Endodermal cell (in vitro differentiated cells): ENCODE results near the gene ST8SIA1. TPM values are rescaled to one million over a fixed set of nuclear protein-coding genes. Genes with fewer than 3 reads are reported as not detected.

Source experiments
- DNase-seq: peaks from one replicate; pipeline ENCODE4 v3.0.0-alpha.2; 2017
- H3K27ac ChIP-seq: 2 replicates; pipeline ENCODE4 v1.5.1; 2013; ENCODE audit warnings: mild to moderate bottlenecking, low read depth, low read length, moderate library complexity
- H3K27me3 ChIP-seq: 2 replicates; pipeline ENCODE4 v1.6.1; 2013; ENCODE audit warnings: mild to moderate bottlenecking, low read length, moderate library complexity; ENCODE audit not compliant: insufficient read depth, control insufficient read depth, poor library complexity, severe bottlenecking
- H3K36me3 ChIP-seq: 2 replicates; pipeline ENCODE4 v1.7.0; 2013; ENCODE audit warnings: mild to moderate bottlenecking, low read length, moderate library complexity; ENCODE audit not compliant: control insufficient read depth, insufficient read depth
- H3K4me1 ChIP-seq: one replicate; pipeline ENCODE4 v1.7.0; 2013; ENCODE audit warnings: low read length; ENCODE audit not compliant: control insufficient read depth, insufficient read depth
- H3K4me3 ChIP-seq: 2 replicates; pipeline ENCODE4 v1.5.1; 2013; ENCODE audit warnings: mild to moderate bottlenecking, low read length, moderate library complexity
- H3K9ac ChIP-seq: 2 replicates; pipeline ENCODE4 v1.6.1; 2013; ENCODE audit warnings: mild to moderate bottlenecking, low read length, moderate library complexity; ENCODE audit not compliant: poor library complexity, severe bottlenecking; ENCODE audit errors: extremely low read depth
- H3K9me3 ChIP-seq: 2 replicates; pipeline ENCODE4 v1.6.1; 2013; ENCODE audit warnings: mild to moderate bottlenecking, low read length, moderate library complexity; ENCODE audit not compliant: control insufficient read depth
- H3K27ac Mint-ChIP-seq: 2 replicates; pipeline ENCODE4 v1.8.0; 2020; ENCODE audit warnings: mixed read lengths
- H3K27me3 Mint-ChIP-seq: 2 replicates; pipeline ENCODE4 v1.8.0; 2021; ENCODE audit warnings: mild to moderate bottlenecking, mixed read lengths; ENCODE audit not compliant: insufficient read depth
- H3K36me3 Mint-ChIP-seq: 2 replicates; pipeline ENCODE4 v1.8.0; 2020; ENCODE audit warnings: low read depth, mixed read lengths
- H3K4me1 Mint-ChIP-seq: 2 replicates; pipeline ENCODE4 v1.8.0; 2020; ENCODE audit warnings: mixed read lengths
- H3K4me3 Mint-ChIP-seq: 2 replicates; pipeline ENCODE4 v1.8.0; 2020; ENCODE audit warnings: mild to moderate bottlenecking, moderate library complexity, mixed read lengths
- H3K9me3 Mint-ChIP-seq: 2 replicates; pipeline ENCODE4 v1.8.0; 2020; ENCODE audit warnings: mild to moderate bottlenecking, mixed read lengths
- CTCF ChIP-seq: fragments of 200-600 bp; sonication (generic); conservative IDR thresholded peaks from 2 replicates; pipeline ENCODE4 v1.5.0; 2021; ENCODE audit warnings: antibody characterized with exemption, mild to moderate bottlenecking
- WGBS, 2 experiments: methylation state at CpG; one replicate each; pipeline versions ENCODE4 v1.1.5 to v1.1.7; 2013; ENCODE audit warnings: missing lambda C conversion rate in 2 of 2, mixed read lengths in 1 of 2; ENCODE audit not compliant: insufficient coverage in 1 of 2, insufficient read length in 1 of 2; 5-methylcytosine and 5-hydroxymethylcytosine counted together
- total RNA-seq, 2 donors: library from RNA; stranded (reverse); fragmentation: NEBNext Ultra II Directional in 1 of 2; extraction: Animal tissue kit (Norgen Biotek cat#: 25700) in 1 of 2; gene quantifications; 2 replicates in 1 of 2; 3 replicates in 1 of 2; pipeline ENCODE4 v1.2.1, GENCODE V29; 2021

The ST8SIA1 gene
- total RNA-seq, 2 donors from 2014 or later = 11.2 to 13.3 TPM

GRCh38 chr12:22217556-22217955 lies 117.0 kb downstream of the ST8SIA1 start:
- no peak for DNase-seq
- Histone ChIP-seq H3K9me3 (peaks cover 10% of the 10 kb centered on the region), H3K4me3 (no peak overlapping the region), H3K27ac (no peak overlapping the region), H3K36me3 (no peaks in the 10 kb centered on the region), H3K9ac (no peak overlapping the region), H3K4me1 (no peaks in the 10 kb centered on the region), H3K27me3 (no peaks in the 10 kb centered on the region)
- no peak overlapping the region for H3K27ac Mint-ChIP-seq
- no peak overlapping the region for H3K4me3 Mint-ChIP-seq
- no peaks in the 10 kb centered on the region for H3K4me1 Mint-ChIP-seq
- no peak for TF ChIP-seq CTCF
- H3K27me3 Mint-ChIP-seq = no peaks in the 10 kb centered on the region
- no peaks in the 10 kb centered on the region for H3K36me3 Mint-ChIP-seq
- H3K9me3 Mint-ChIP-seq = peaks cover 10% of the 10 kb centered on the region
- WGBS, 2 experiments = no CpG with 5 or more reads among the region's 1 CpG

GRCh38 chr12:22215467-22216253 lies 118.8 kb downstream of the ST8SIA1 start:
- no peak overlapping the region for H3K4me3 Mint-ChIP-seq
- H3K9me3 Mint-ChIP-seq = peaks cover 15% of the 10 kb centered on the region
- no peaks in the 10 kb centered on the region for H3K4me1 Mint-ChIP-seq
- Histone ChIP-seq H3K4me1 (no peaks in the 10 kb centered on the region), H3K9me3 (peaks cover 16% of the 10 kb centered on the region), H3K36me3 (no peaks in the 10 kb centered on the region), H3K4me3 (no peak overlapping the region), H3K27me3 (no peaks in the 10 kb centered on the region), H3K9ac (no peak overlapping the region), H3K27ac (no peak overlapping the region)
- no peaks in the 10 kb centered on the region for H3K36me3 Mint-ChIP-seq
- no peak for DNase-seq
- H3K27ac Mint-ChIP-seq = no peak overlapping the region
- no peak for TF ChIP-seq CTCF
- WGBS, 2 experiments = 90 to 93% methylated on average over 2 to 4 of the region's 4 CpGs
- no peaks in the 10 kb centered on the region for H3K27me3 Mint-ChIP-seq

GRCh38 chr12:22211128-22211527 lies 123.4 kb downstream of the ST8SIA1 start:
- TF ChIP-seq CTCF = no peak

More at GRCh38 chr12:22211128-22211527, 123.4 kb downstream of the ST8SIA1 start:
- H3K36me3 Mint-ChIP-seq = no peaks in the 10 kb centered on the region
- Histone ChIP-seq H3K27ac (no peak overlapping the region), H3K4me3 (no peak overlapping the region), H3K9ac (no peak overlapping the region), H3K9me3 (peaks cover 16% of the 10 kb centered on the region), H3K4me1 (no peaks in the 10 kb centered on the region), H3K27me3 (no peaks in the 10 kb centered on the region), H3K36me3 (no peaks in the 10 kb centered on the region)
- no peak overlapping the region for H3K27ac Mint-ChIP-seq
- H3K27me3 Mint-ChIP-seq = no peaks in the 10 kb centered on the region
- H3K4me3 Mint-ChIP-seq = no peak overlapping the region
- no peak for DNase-seq
- peaks cover 15% of the 10 kb centered on the region for H3K9me3 Mint-ChIP-seq
- WGBS, 2 experiments = 95% methylated on average over 2 of the region's 2 CpGs; no CpG with 5 or more reads in 1 of the 2 experiments
- H3K4me1 Mint-ChIP-seq = no peaks in the 10 kb centered on the region
